ENCODE measurements around the gene NHLH2.

Gene NHLH2

GRCh38 chr1:115854005-115854404, 13.1 kb upstream of the NHLH2 start:
- Histone ChIP-seq H3K4me1 (ENCODE audit: insufficient read depth, low read length) (no peaks in the 10 kb centered on the region), H3K9ac (ENCODE audit: low read depth, low read length) (no peak overlapping the region), H4K20me1 (ENCODE audit: insufficient read depth, low read length) (no peaks in the 10 kb centered on the region), H3K4me2 (ENCODE audit: insufficient read depth, low read length) (no peak overlapping the region), H2AFZ (ENCODE audit: low read depth, low read length) (no peak overlapping the region), H3K27ac (ENCODE audit: low read length) (no peak overlapping the region), H3K27me3 (ENCODE audit: insufficient read depth, low read length, poor library complexity) (no peaks in the 10 kb centered on the region), H3K9me3 (ENCODE audit: insufficient read depth, low read length, severe bottlenecking) (no peaks in the 10 kb centered on the region), H3K4me3 (ENCODE audit: low read depth in 1 of 2, low read length in 2 of 2) (no peak overlapping the region), H3K79me2 (ENCODE audit: insufficient read depth, low read length) (no peaks in the 10 kb centered on the region), H3K36me3 (ENCODE audit: insufficient read depth, low read length) (no peaks in the 10 kb centered on the region)
- TF ChIP-seq EZH2 (IDR thresholded peaks at IDR 0.05; ENCODE audit: borderline replicate concordance, low read depth, low read length, severe bottlenecking) (no peak), CTCF (IDR thresholded peaks at IDR 0.05; ENCODE audit: borderline replicate concordance, extremely low read depth, low read length, poor library complexity, severe bottlenecking) (no peak)
- no peak for ATAC-seq (ENCODE audit: insufficient read depth, low read depth)
- no peak for DNase-seq

DNA sequence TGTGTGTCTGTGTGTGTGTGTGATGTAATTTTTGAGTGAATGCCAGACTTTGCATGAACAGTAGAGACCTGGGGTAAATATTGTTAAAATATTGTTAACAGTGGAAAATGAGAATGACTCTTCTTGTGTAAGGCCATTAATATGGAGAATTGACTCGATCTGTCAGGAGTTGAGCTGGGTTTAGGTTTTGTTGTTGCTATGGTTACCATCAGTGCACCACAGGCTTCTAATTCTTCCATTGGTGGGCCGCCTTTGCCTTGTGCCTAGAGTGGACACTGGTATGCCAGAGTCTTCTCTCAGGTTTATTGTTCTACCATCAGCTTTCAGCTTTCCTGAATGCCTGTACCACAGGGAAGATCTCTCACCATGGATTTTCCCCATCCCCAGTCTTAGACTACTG, 10.0 kb upstream of the NHLH2 start:
- Histone ChIP-seq H2AFZ (ENCODE audit: low read depth, low read length) (no peak overlapping the region), H3K27me3 (ENCODE audit: insufficient read depth, low read length, poor library complexity) (peaks cover 3% of the 10 kb centered on the region), H3K9me3 (ENCODE audit: insufficient read depth, low read length, severe bottlenecking) (no peaks in the 10 kb centered on the region), H3K4me3 (ENCODE audit: low read depth in 1 of 2, low read length in 2 of 2) (no peak overlapping the region), H3K4me2 (ENCODE audit: insufficient read depth, low read length) (no peak overlapping the region), H3K4me1 (ENCODE audit: insufficient read depth, low read length) (no peaks in the 10 kb centered on the region), H3K79me2 (ENCODE audit: insufficient read depth, low read length) (no peaks in the 10 kb centered on the region), H3K36me3 (ENCODE audit: insufficient read depth, low read length) (no peaks in the 10 kb centered on the region), H4K20me1 (ENCODE audit: insufficient read depth, low read length) (no peaks in the 10 kb centered on the region), H3K9ac (ENCODE audit: low read depth, low read length) (no peak overlapping the region), H3K27ac (ENCODE audit: low read length) (no peak overlapping the region)
- TF ChIP-seq EZH2 (IDR thresholded peaks at IDR 0.05; ENCODE audit: borderline replicate concordance, low read depth, low read length, severe bottlenecking) (no peak), CTCF (IDR thresholded peaks at IDR 0.05; ENCODE audit: borderline replicate concordance, extremely low read depth, low read length, poor library complexity, severe bottlenecking) (no peak)
- no peak for DNase-seq
- no peak for ATAC-seq (ENCODE audit: insufficient read depth, low read depth)

GRCh38 chr1:115847787-115848186, 6.9 kb upstream of the NHLH2 start:
- H3K9me3 ChIP-seq (ENCODE audit: insufficient read depth, low read length, severe bottlenecking) = no peaks in the 10 kb centered on the region
- H4K20me1 ChIP-seq (ENCODE audit: insufficient read depth, low read length) = no peaks in the 10 kb centered on the region
- TF ChIP-seq CTCF (IDR thresholded peaks at IDR 0.05; ENCODE audit: borderline replicate concordance, extremely low read depth, low read length, poor library complexity, severe bottlenecking) = no peak
- no peak for TF ChIP-seq EZH2 (IDR thresholded peaks at IDR 0.05; ENCODE audit: borderline replicate concordance, low read depth, low read length, severe bottlenecking)
- no peak for DNase-seq
- H3K36me3 ChIP-seq (ENCODE audit: insufficient read depth, low read length) = no peaks in the 10 kb centered on the region
- H3K4me1 ChIP-seq (ENCODE audit: insufficient read depth, low read length) = no peaks in the 10 kb centered on the region
- no peak overlapping the region for H2AFZ ChIP-seq (ENCODE audit: low read depth, low read length)
- H3K27ac ChIP-seq (ENCODE audit: low read length) = no peak overlapping the region
- no peak overlapping the region for H3K9ac ChIP-seq (ENCODE audit: low read depth, low read length)
- ATAC-seq (ENCODE audit: insufficient read depth, low read depth) = no peak
- no peaks in the 10 kb centered on the region for H3K79me2 ChIP-seq (ENCODE audit: insufficient read depth, low read length)
- no peak overlapping the region for H3K4me2 ChIP-seq (ENCODE audit: insufficient read depth, low read length)
- peaks cover 3% of the 10 kb centered on the region for H3K27me3 ChIP-seq (ENCODE audit: insufficient read depth, low read length, poor library complexity)
- H3K4me3 ChIP-seq (ENCODE audit: low read depth in 1 of 2, low read length in 2 of 2) = no peak overlapping the region

DNA sequence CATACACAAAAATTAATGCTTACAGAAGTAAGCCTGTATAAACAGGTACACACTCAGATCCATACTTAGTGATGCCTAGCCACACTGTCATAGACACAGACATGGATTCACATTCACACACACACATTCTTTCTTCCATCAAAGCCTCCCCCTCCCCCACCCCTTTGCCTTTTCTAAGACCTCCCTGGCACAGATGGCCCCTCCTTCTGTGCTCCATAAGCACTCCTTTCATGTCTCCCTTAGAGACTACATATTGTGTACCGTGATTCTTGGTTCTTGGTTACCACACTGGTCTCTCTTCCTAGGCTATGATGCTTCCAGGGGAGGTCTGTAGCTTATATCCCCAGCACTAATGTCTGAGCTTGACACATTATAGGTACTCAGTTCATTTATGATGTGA, 2.0 kb upstream of the NHLH2 start:
- H3K4me1 ChIP-seq (ENCODE audit: insufficient read depth, low read length) = no peaks in the 10 kb centered on the region
- no peak overlapping the region for H3K9ac ChIP-seq (ENCODE audit: low read depth, low read length)
- TF ChIP-seq CTCF (IDR thresholded peaks at IDR 0.05; ENCODE audit: borderline replicate concordance, extremely low read depth, low read length, poor library complexity, severe bottlenecking) (no peak), EZH2 (IDR thresholded peaks at IDR 0.05; ENCODE audit: borderline replicate concordance, low read depth, low read length, severe bottlenecking) (no peak)
- H3K27me3 ChIP-seq (ENCODE audit: insufficient read depth, low read length, poor library complexity) = no peaks in the 10 kb centered on the region
- no peaks in the 10 kb centered on the region for H4K20me1 ChIP-seq (ENCODE audit: insufficient read depth, low read length)
- DNase-seq = no peak
- H3K79me2 ChIP-seq (ENCODE audit: insufficient read depth, low read length) = no peaks in the 10 kb centered on the region
- no peak overlapping the region for H3K27ac ChIP-seq (ENCODE audit: low read length)
- H2AFZ ChIP-seq (ENCODE audit: low read depth, low read length) = no peak overlapping the region
- H3K36me3 ChIP-seq (ENCODE audit: insufficient read depth, low read length) = no peaks in the 10 kb centered on the region
- no peak overlapping the region for H3K4me2 ChIP-seq (ENCODE audit: insufficient read depth, low read length)
- no peak overlapping the region for H3K4me3 ChIP-seq (ENCODE audit: low read depth in 1 of 2, low read length in 2 of 2)
- H3K9me3 ChIP-seq (ENCODE audit: insufficient read depth, low read length, severe bottlenecking) = no peaks in the 10 kb centered on the region
- ATAC-seq (ENCODE audit: insufficient read depth, low read depth) = no peak
